SK-N-SH (cell line): Measurements from ENCODE around the gene MCM8. TPM values are rescaled to one million over a fixed set of nuclear protein-coding genes. Genes with fewer than 3 reads are reported as not detected.

Experiments used
- CTCF ChIA-PET: fragments of 300-600, 350-600 bp; formaldehyde crosslinking; extraction: SDS; loops from one replicate; lab custom pipeline; 2021; lab: Yijun Ruan, JAX
- POLR2A ChIA-PET: fragments of 350-600 bp; sonication (Branson Sonifier 250); formaldehyde crosslinking; extraction: SDS; loops from one replicate; lab custom pipeline; 2020; ENCODE audit warnings: antibody characterized with exemption, inconsistent platforms; lab: Yijun Ruan, JAX
- DNase-seq: peaks from one replicate; pipeline ENCODE4 v3.0.0; 2012
- H2AFZ ChIP-seq: fragments of 200-600 bp; sonication (generic); 2 replicates; pipeline ENCODE4 v1.8.1; 2016; ENCODE audit warnings: antibody characterized with exemption, mild to moderate bottlenecking, low read depth
- H3F3A ChIP-seq: fragments of 200-600 bp; sonication (generic); replicated peaks from 2 replicates; pipeline ENCODE3; 2016; ENCODE audit warnings: antibody characterized with exemption, mild to moderate bottlenecking; ENCODE audit not compliant: insufficient read depth
- H3K27ac ChIP-seq, 2 experiments: fragments of 200-500 bp in 1 of 2; fragments of 200-600 bp in 1 of 2; sonication (Bioruptor generic) in 1 of 2; sonication (generic), shearing (Covaris generic) in 1 of 2; 2 replicates each; pipeline versions ENCODE4 v1.5.1 to v1.6.1; 2014 to 2016; ENCODE audit warnings: low read depth in 2 of 2, inconsistent platforms in 1 of 2, low read length in 1 of 2, mild to moderate bottlenecking in 1 of 2, mixed read lengths in 1 of 2
- H3K27me3 ChIP-seq: fragments of 200-600 bp; sonication (generic), shearing (Covaris generic); 2 replicates; pipeline ENCODE4 v1.6.1; 2016; ENCODE audit warnings: mixed run types; ENCODE audit not compliant: insufficient read depth
- H3K36me3 ChIP-seq, 2 experiments: fragments of 200-500 bp in 1 of 2; fragments of 200-600 bp in 1 of 2; sonication (Bioruptor generic) in 1 of 2; sonication (generic) in 1 of 2; replicated peaks in 1 of 2; 2 replicates each; pipeline versions ENCODE3 to v1.5.1; 2014 to 2016; ENCODE audit warnings: low read length in 1 of 2, mild to moderate bottlenecking in 1 of 2; ENCODE audit not compliant: insufficient read depth in 2 of 2, control insufficient read depth in 1 of 2
- H3K4me1 ChIP-seq, 2 experiments: fragments of 200-500 bp in 1 of 2; fragments of 200-600 bp in 1 of 2; sonication (Bioruptor generic) in 1 of 2; sonication (generic), shearing (Covaris generic) in 1 of 2; 2 replicates each; pipeline versions ENCODE4 v1.5.1 to v1.6.1; 2014 to 2016; ENCODE audit warnings: low read depth in 1 of 2, low read length in 1 of 2, mixed run types in 1 of 2; ENCODE audit not compliant: insufficient read depth in 2 of 2, control insufficient read depth in 1 of 2
- H3K4me2 ChIP-seq: fragments of 200-600 bp; sonication (generic), shearing (Covaris generic); 2 replicates; pipeline ENCODE4 v1.6.1; 2017; ENCODE audit warnings: mixed run types
- H3K4me3 ChIP-seq, 2 experiments: fragments of 200-500 bp in 1 of 2; fragments of 200-600 bp in 1 of 2; sonication (Bioruptor generic) in 1 of 2; sonication (generic), shearing (Covaris generic) in 1 of 2; 2 replicates each; pipeline versions ENCODE4 v1.5.1 to v1.8.1; 2014 to 2016; ENCODE audit warnings: low read depth in 2 of 2, inconsistent platforms in 1 of 2, low read length in 1 of 2, mild to moderate bottlenecking in 1 of 2, mixed read lengths in 1 of 2, moderate library complexity in 1 of 2
- H3K79me2 ChIP-seq: fragments of 200-600 bp; sonication (generic); 2 replicates; pipeline ENCODE4 v1.8.1; 2017; ENCODE audit warnings: mild to moderate bottlenecking; ENCODE audit not compliant: insufficient read depth
- H3K9ac ChIP-seq: fragments of 200-600 bp; sonication (generic); 2 replicates; pipeline ENCODE4 v1.6.1; 2017; ENCODE audit warnings: mixed run types
- H3K9me2 ChIP-seq: fragments of 200-600 bp; sonication (generic); 2 replicates; pipeline ENCODE4 v1.6.1; 2017; ENCODE audit warnings: mixed run types
- H3K9me3 ChIP-seq: fragments of 200-600 bp; sonication (generic); 2 replicates; pipeline ENCODE4 v1.6.1; 2017; ENCODE audit warnings: mixed run types, mild to moderate bottlenecking, moderate library complexity
- H4K20me1 ChIP-seq: fragments of 200-600 bp; sonication (generic); 2 replicates; pipeline ENCODE4 v1.6.1; 2017; ENCODE audit warnings: mild to moderate bottlenecking, mixed run types; ENCODE audit not compliant: insufficient read depth
- ELF1 ChIP-seq: IDR thresholded peaks from 2 replicates; pipeline ENCODE4 v1.4.0; 2012
- EP300 ChIP-seq, 2 experiments: IDR thresholded peaks; 2 replicates each; pipeline versions ENCODE4 v1.4.0 to v1.6.1; 2012; ENCODE audit warnings: borderline replicate concordance in 1 of 2, low read depth in 1 of 2, low read length in 1 of 2
- FOSL2 ChIP-seq: IDR thresholded peaks from 2 replicates; pipeline ENCODE4 v1.4.0; 2012; ENCODE audit warnings: low read depth, mild to moderate bottlenecking, moderate library complexity, borderline replicate concordance
- JUND ChIP-seq: IDR thresholded peaks from 2 replicates; pipeline ENCODE4 v1.4.0; 2012
- MEF2A ChIP-seq: IDR thresholded peaks from 2 replicates; pipeline ENCODE4 v1.4.0; 2012; ENCODE audit warnings: low read depth, borderline replicate concordance
- NFIC ChIP-seq: IDR thresholded peaks from 2 replicates; pipeline ENCODE4 v1.4.0; 2012; ENCODE audit warnings: borderline replicate concordance
- NRF1 ChIP-seq: IDR thresholded peaks from 2 replicates; pipeline ENCODE4 v1.6.1; 2012; ENCODE audit warnings: low read depth, mild to moderate bottlenecking, low read length
- RFX5 ChIP-seq: IDR thresholded peaks from 2 replicates; pipeline ENCODE4 v1.6.1; 2012; ENCODE audit warnings: mild to moderate bottlenecking, improper control_type of control experiment, low read length
- RXRA ChIP-seq: IDR thresholded peaks from 2 replicates; pipeline ENCODE4 v1.4.0; 2012; ENCODE audit warnings: low read depth, mild to moderate bottlenecking, borderline replicate concordance
- TCF12 ChIP-seq: IDR thresholded peaks from 2 replicates; pipeline ENCODE4 v1.4.0; 2012
- YY1 ChIP-seq: IDR thresholded peaks from 2 replicates; pipeline ENCODE4 v1.4.0; 2012; ENCODE audit warnings: low read depth, mild to moderate bottlenecking
- WGBS: methylation state at CpG from one replicate; pipeline ENCODE4 v1.1.6; 2017; ENCODE audit warnings: low lambda C conversion rate; 5-methylcytosine and 5-hydroxymethylcytosine counted together
- polyA plus RNA-seq, 3 experiments: library from polyadenylated mRNA; depleted of rRNA; stranded (reverse); fragments of >200 nt; gene quantifications; 2 replicates each; pipeline ENCODE4 v1.2.3, GENCODE V29; 2012
- TF ChIP-seq, protein P1 (sequence below): IDR thresholded peaks from 2 replicates; pipeline ENCODE4; 2012

Gene MCM8
- polyA plus RNA-seq, 1 of the 3 experiments (the other 2 are of a cell fraction), result 4.0 TPM

DNA sequence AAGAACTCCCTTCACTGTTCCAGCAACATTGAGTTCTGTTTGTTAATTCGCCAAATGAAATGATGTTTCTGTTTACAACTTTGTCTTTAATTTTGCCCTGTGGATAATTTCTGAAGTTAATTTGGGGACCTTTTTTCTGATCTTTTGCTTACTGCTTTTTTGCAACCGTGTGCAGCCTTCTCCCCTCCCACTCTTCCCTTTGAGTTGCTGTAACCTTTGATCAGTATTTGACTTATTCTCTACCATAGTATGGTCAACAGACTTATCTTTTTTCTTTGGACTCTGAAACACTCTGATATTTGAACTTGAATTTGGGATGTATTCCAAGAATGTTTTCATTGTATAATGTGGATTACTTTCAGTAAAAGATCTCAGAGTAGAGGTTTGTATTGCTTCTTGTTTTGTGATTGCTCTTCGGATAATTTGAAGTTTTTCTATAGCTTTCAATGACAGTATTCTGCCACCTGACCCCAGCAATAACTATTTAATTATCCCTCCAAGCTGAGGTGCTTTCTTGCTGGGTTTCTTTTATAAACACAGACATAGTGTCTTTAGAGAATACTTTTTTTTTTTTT is 57.2 kb downstream of the MCM8 start:
- Histone ChIP-seq H3F3A (peaks cover 22% of the 10 kb centered on the region), H3K4me2 (peak overlapping the region; percentile 83), H3K27me3 (no peaks in the 10 kb centered on the region), H3K9me2 (no peaks in the 10 kb centered on the region), H3K79me2 (peaks cover 54% of the 10 kb centered on the region), H3K36me3 (peaks cover 21 to 22% of the 10 kb centered on the region in 2 experiments), H3K9me3 (no peaks in the 10 kb centered on the region), H3K9ac (peak overlapping the region; percentile 82; the same call in 1 of the 2 replicates), H2AFZ (no peak overlapping the region), H3K4me1 (peaks cover 16 to 17% of the 10 kb centered on the region in 2 experiments; a peak in 3 of 4 replicates), H4K20me1 (peaks cover 19% of the 10 kb centered on the region), H3K4me3 (peak overlapping the region; percentile 89 to 91; a peak in 3 of 4 replicates), H3K27ac (no peak overlapping the region; a peak in 1 of 4 replicates)
- no peak for DNase-seq
- 43% methylated on average over 3 of the region's 3 CpGs for WGBS
- CTCF ChIA-PET, result interaction anchor here (1.2 to 2.8 kb wide), 3 partner anchors 67 to 479 kb away, joined by 3 to 9 read pairs (median 6); no protein-coding TSS in a partner anchor
- POLR2A ChIA-PET, result no interaction called here
- TF ChIP-seq RXRA (no peak), YY1 (no peak), FOSL2 (no peak), NRF1 (no peak), RFX5 (no peak), ELF1 (no peak)

DNA sequence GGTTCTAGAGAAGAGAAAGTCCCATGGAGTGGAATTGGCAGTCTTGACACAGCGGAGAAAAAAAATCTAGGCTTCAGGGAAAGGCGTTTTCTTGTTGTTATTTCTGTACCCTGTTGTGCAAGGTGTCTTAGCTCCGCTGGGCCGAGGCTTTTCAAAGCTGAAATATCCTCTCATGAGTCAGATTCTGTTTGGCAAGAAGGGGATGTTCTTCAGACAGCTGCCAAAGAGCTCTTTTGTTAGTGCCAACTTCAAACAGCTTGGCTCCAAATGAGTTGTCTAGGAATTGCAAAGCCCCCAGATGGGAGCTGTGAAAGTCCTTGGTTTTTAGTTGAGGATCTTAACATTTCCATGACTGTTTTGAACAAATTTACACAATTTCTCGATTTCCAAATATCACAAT is 57.8 kb downstream of the MCM8 start:
- Histone ChIP-seq H3F3A (peaks cover 22% of the 10 kb centered on the region), H3K9me2 (no peaks in the 10 kb centered on the region), H3K9ac (no peak overlapping the region; the same call in 1 of the 2 replicates)
- CTCF ChIA-PET, result interaction anchor here (2.8 kb wide), 1 partner anchor 66 kb away, joined by 9 read pairs; no protein-coding TSS in a partner anchor
- 41% methylated on average over 5 of the region's 5 CpGs for WGBS
- TF ChIP-seq FOSL2 (0 out of 2 replicates have a peak, but pooled peaks have one; percentile 18), JUND (peak; percentile 28; the same call in 1 of the 2 replicates), TCF12 (peak; percentile 39), MEF2A (no peak), EP300 (IDR thresholded peaks at IDR 0.05; ENCODE audit: borderline replicate concordance in 1 of 2, low read depth in 1 of 2, low read length in 1 of 2) (no peak), NFIC (peak; percentile 56)
- TF ChIP-seq, protein P1, sequence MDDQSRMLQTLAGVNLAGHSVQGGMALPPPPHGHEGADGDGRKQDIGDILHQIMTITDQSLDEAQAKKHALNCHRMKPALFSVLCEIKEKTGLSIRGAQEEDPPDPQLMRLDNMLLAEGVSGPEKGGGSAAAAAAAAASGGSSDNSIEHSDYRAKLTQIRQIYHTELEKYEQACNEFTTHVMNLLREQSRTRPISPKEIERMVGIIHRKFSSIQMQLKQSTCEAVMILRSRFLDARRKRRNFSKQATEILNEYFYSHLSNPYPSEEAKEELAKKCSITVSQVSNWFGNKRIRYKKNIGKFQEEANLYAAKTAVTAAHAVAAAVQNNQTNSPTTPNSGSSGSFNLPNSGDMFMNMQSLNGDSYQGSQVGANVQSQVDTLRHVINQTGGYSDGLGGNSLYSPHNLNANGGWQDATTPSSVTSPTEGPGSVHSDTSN, result peak; percentile 46
- TF ChIP-seq, all 33 proteins: peak for 5
- no peak overlapping the region for H2AFZ ChIP-seq
- peak overlapping the region; percentile 89 to 91; a peak in 2 of 4 replicates for H3K4me3 ChIP-seq
- H3K9me3 ChIP-seq, result no peaks in the 10 kb centered on the region
- H3K4me1 ChIP-seq, result peaks cover 16 to 17% of the 10 kb centered on the region in 2 experiments; a peak in 3 of 4 replicates
- POLR2A ChIA-PET, result no interaction called here
- DNase-seq, result no peak
- H3K27ac ChIP-seq, result no peak overlapping the region; a peak in 1 of 4 replicates
- H3K79me2 ChIP-seq, result peaks cover 57% of the 10 kb centered on the region
- H3K36me3 ChIP-seq, result peaks cover 24 to 25% of the 10 kb centered on the region in 2 experiments
- no peaks in the 10 kb centered on the region for H3K27me3 ChIP-seq
- H4K20me1 ChIP-seq, result peaks cover 19% of the 10 kb centered on the region
- H3K4me2 ChIP-seq, result peak overlapping the region; percentile 83
